Medulla oblongata (tissue), 1 donor: ENCODE results near the gene GSX2.
A peak's percentile ranks its signal among the peaks of the same experiment; 100 is the strongest.
"Not testable (repeated sequence)": the region's sequence is repeated elsewhere in the genome, so short reads cannot be mapped to it uniquely, and the experiment has no call there.

ENCODE experiments used
- DNase-seq: peaks from one replicate; pipeline ENCODE4 v3.0.0-alpha.2; 2015; ENCODE audit errors: extremely low spot score

GSX2 gene

DNA sequence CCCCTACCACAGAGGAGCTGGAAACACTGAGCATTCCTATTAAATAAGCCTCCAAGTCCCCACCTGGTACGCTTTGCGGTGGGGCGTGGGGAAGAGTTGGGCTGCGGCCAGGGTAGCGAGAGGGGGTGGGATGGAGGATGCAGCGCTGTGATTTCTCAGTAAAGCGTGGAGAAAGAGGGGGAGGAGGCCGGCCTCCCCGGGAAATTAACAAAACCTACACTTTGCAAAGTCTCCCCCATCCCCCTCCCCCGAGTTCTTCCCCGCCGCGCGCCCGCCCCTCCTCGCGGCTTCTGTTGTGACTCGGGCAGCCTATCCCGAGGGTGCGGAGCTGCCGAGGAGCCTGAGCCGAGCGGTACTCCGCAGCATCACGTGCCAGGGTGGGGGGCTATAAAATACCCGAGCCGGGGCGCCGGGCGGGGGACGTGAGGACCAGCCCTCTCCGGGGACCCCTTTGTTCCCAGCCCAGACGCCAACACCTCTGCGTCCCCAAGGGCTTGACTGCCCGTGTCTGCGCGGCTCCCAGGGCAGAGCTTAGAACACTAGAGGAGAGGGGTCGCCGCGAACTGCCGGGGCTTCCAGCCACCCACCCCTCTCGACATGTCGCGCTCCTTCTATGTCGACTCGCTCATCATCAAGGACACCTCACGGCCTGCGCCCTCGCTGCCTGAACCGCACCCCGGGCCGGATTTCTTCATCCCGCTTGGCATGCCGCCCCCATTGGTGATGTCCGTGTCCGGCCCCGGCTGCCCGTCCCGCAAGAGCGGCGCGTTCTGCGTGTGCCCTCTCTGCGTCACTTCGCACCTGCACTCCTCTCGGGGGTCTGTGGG is at the start of gene GSX2:
TSS of gene GSX2 (plus strand) at position 416 of the 827 bp plus-strand sequence. CDS start at position 598, 182 bp downstream.
- DNase-seq: no peak

DNA sequence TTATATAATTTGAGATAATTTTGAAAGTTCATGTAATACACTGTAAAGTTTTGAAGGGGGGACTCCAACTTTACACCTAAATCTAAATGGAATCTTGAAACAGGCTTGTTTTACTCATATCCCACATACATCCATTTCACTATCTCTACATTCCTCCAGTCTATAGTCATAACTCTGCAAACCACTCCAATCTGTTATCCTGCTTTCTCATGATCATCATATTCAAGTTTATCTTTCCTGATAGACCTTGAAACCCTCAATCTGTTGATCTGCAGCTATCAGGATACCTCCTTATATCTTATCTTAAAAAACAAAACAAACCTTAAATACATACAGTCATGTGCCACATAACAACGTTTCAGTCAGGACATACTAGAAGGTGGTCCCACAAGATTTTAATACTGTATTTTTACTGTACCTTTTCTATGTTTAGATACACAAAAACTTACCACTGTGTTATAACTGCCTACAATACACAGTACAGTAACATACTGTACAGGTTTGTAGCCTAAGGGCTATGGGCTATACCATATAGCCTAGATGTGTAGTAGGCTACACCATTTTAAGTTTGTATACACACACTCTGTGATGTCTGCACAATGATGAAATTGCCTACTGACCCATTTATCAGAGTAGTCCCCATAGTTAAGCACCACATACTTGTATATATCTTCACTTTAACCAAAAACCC is 49.6 kb upstream of the GSX2 start:
- DNase-seq: no peak

DNA sequence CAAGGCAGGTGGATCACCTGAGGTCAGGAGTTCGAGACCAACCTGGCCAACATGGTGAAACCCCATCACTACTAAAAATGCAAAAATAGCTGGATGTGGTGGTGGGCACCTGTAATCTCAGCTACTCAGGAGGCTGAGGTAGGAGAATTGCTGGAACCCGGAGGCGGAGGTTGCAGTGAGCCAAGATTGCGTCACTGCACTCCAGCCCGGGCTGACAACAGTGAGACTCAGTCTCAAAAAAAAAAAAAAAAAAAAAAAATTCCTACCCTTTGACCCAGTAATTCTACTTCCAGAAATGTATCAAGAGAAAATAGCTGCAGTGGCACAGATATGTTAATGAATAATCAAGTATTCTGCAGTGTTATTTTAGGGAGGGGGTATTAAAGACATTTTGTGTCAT is 46.6 kb upstream of the GSX2 start:
- not testable (repeated sequence) for DNase-seq

DNA sequence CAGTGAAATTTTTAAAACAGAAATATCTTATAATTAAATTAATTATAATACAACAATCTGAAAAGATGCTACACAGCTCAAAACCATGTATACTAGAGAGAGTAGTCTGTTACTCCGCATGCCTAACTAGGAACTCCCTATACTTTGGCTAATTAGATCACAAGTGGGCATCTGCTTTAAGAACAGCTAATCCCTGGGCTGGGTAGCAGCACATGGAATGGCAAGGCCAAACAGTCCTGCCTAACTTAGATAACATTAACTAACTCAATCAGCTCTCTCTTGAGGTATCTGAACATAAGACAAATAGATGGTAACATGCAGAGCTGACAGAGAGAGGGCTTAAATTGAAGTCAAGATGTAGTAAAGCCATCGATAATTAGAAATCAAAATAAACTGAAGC is 45.5 kb upstream of the GSX2 start:
- DNase-seq: no peak

DNA sequence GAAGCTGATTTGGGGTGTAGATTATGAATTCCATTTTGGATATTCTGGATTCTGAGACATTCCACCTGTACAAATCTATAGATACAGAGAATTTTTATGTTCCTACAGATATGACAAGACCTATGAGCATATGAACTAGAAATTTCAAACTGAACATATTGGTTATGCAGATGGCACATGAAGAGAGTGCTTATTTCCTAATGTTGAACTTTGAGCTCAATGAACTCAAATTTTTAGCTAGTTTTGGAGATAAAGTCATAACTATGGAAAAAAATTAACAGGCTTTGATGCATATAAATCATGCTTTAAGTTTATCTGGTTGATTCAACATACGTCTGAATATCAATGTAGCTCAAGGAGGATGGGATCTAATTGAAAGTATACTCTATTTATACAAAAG is 44.5 kb upstream of the GSX2 start:
- no peak for DNase-seq

DNA sequence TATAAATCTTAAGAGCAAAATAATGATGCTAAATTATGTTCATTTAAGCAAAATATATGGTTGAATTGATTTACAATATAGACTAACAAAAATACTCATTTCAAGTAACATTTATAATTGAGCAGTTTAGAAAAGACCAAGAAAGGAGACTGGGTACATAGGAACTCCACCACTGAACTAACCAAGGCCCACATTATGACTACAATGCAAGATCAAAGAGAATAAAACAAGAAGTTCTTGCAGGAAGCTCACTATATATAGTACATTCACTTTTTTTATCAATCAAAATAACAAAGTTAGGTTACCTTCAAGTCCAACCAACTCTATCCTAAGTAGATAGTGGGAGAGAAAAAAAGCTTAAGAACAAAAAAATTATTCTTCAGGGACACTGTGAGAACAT is 43.6 kb upstream of the GSX2 start:
- no peak for DNase-seq

DNA sequence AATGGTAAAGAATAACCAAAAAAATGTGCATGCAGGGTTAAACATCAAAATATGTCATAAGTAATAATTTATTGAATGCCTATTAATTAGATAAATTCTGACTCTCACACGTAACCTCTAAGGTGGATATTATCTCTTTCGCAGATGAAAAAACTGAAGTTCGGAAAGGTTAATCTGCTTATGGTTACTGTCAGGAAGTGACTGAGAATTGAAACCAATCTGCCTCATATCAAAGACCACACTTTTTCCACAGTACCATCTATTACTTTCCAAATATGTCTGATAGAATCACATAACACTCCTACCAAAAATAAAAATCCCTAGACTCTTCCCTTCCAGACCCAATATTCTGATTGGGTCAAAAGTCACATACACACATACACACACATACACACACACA is 41.8 kb upstream of the GSX2 start:
- DNase-seq: no peak

DNA sequence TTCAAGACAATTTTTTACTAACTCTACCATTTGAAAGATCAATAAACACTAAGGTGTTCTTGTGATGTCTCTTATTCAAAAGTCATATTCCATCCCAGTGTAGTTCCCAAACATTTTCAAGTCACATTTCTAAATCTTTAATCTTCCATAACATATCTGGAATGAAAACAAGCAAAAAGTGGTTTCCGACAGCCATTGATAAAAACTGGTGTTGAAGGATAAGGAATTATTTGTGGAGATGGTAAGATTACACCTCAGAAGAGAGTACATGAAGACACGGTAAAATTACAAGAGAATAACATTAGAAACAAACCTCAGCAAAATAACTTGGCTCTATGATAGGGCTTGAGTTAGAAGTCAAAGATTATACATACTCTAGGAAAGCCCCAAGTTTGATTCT is 39.8 kb upstream of the GSX2 start:
- DNase-seq: no peak

DNA sequence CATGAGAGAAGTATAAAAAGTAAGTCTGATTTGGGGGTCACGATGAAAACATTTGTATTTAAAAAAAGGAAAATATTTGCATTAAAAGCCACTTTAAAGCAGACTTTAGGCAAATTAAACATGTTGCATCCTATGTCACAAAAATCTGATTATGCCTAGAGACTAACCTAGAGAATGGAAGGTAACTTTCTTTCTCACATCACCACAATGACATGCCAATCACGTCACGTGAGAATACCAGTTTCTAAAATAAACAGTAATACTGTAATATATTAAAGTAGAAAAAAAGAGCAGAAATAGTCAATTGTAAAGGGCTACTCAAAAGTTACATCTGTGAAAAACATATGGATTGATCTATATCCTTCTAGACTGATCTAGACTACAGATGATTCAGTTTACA is 38.9 kb upstream of the GSX2 start:
- no peak for DNase-seq

DNA sequence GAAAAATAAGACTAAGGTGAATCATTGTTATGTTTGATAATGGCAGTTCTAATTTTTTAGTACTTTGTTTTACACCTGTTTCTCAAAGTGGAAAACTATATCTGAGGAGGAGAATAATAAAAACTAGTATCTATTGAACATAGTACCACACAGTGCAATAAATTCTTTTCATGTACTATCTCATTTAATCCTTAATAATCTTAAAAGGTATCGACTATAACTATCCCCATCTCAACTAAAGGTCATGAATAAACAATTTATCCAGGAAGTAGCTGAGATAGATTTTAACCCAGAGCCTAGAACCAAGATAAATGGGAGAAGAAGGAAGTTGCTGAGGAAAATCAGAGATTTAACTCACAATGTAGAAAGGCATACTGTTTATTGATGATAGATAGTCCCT is 38.1 kb upstream of the GSX2 start:
- DNase-seq: no peak

DNA sequence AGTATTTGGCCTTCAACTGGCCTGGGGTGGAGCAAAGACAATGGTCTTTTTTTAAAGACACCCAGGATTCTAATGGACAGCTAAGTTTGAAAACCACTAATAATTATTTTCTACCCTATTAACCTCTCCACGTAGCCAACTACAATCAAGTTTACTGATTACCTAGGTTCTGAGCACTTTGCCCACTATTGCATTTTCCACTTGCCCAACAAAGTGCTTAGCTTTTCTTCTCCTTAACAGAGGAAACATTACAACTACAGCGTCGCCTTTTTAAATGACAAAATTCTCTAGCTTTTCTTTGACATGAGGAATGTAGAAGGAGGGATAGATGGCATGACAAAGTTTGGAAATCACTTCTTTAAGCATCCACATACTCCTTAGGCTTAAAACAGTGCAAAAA is 37.6 kb upstream of the GSX2 start:
- DNase-seq: no peak

DNA sequence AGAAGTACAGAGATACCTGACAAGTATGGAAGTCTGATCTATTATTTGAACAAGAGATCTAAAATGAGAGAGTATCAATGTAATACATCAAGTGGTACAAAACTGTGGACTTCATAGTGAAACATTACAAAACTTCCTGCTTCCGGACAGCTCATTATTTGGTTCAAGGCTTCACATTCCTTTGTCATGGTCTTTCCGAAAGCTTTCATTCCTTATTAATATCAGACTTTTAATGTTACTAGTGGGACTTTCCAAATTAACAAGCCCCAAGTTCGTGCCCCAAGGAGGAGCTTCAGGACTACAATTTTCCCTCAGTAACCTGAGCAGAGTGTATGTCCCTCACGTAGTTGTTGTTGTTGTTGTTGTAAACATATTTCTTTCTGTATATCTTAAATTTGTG is 36.7 kb upstream of the GSX2 start:
- DNase-seq: peak; percentile 24

DNA sequence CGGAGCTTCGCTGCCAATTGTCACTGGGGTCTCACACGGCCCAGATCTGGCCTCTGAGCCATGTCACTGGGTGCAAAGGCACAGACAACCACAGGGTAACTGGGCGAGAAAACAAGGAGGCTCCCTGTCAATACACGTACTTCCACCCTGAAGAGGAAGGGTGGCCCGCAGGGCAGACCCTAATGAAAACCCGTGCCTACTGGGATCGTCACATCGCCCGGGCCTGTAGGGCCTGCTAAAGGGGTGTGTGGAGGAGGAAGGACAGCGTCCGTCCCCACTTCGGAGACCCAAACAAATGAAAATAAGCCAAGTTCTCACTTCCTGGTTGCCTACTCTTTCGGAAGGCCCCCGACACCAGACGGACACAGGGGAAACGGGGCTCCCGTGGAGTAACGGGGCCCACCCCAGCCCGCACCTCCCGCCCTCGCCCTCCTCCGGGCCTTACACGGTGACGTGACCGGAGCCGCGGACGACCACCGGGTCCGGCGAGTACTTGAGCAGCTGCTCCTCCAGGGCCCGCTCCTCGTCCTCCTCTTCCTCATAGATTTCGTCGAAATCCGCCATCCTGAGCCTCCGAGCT is 36.1 kb upstream of the GSX2 start:
- peak; percentile 62 for DNase-seq

DNA sequence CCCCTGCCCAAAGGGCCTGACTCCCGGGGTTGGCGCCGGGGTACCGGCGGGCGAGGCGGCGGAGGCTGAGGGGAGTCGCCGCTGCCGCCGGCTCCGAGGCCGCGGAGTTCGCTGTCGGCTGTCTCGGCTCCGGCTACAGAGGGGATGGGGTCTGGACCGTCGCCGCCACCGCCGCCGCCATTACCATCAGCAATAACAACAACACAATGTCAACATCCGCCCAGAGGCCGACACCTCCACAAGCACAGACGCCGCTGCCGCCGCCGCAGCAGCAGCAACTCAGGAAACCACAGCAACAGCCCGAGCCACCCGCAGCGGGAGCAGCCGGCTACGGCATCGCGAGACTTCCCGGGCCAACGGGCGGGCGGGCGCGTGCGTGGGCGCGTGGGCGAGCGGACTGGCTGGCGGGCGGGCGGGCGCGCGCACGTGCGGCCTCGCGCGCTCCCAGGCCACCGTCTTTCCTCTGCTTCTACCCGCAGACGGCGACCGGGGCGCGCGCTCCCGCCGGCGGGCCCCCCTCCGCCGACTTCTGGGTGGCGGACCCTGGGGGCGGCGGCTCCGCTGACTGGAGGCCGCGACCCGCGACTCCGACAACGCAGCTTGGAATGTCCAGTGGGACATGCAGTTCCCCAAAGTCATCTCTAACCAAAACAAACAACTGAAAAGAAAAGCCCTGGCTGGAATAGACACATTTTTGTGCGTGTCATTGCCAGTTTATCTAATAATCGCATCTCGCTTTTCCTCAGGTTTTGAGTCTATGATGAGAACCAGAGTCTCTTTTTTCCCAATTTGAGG is 35.4 kb upstream of the GSX2 start, which contains the start of gene CHIC2:
TSS of gene CHIC2 (minus strand) at position 289 of the 795 bp plus-strand sequence. CDS start 305 bp downstream, outside the sequence.
- DNase-seq: peak; percentile 89

DNA sequence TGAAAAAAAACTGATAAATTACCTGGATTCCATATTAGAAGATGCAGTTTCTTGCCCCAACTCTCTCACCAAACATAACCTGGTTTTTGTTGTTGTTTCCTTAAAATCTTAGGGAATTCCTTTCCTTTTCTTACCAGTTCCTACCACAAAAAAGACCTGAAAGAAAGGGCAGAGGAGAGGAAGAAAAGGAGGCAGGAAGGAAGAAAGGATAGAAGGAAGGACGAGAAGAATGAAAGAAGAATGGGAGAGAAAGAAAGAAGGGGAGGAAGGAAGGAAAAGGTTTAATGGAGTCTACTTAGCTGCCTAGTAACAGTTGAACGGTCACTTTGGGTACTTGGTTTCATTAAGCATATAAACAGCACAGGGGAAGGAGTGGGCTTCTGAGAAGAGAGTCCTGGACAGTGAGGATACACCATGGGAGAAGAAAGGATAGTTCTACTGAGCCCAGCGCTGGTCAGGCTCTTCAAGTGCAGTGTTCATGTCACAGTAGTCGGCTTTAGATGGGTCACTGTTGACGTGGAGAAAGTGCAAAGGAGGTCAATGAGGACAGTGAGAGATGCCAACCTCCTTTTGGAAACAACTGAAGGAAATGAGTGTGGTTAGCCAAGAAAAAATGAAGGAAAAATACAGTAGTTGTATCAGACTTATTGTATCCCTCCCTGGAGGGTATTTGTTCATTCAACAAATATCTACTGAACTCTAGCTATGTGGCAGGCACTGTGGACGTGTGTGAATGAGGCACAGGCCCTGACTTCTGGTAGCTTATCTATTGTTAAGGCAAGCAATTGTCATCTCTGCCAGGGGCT is 34.5 kb upstream of the GSX2 start:
- DNase-seq: no peak

DNA sequence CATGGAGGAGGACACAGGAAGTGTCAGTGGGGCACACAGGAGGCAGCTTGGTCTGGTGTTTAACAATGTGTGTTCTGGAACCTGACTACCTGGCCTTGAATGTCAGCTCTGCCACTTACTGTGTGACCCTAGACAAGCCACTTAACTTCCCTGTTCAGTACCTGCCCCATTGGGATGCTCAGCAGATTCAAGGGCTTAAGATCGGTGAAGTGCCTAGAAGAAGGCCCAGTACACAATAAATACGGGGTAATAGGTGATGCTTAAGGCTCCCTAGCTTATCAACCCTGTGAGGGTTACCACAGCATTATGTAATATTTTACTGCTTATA is 33.9 kb upstream of the GSX2 start:
- DNase-seq: no peak

DNA sequence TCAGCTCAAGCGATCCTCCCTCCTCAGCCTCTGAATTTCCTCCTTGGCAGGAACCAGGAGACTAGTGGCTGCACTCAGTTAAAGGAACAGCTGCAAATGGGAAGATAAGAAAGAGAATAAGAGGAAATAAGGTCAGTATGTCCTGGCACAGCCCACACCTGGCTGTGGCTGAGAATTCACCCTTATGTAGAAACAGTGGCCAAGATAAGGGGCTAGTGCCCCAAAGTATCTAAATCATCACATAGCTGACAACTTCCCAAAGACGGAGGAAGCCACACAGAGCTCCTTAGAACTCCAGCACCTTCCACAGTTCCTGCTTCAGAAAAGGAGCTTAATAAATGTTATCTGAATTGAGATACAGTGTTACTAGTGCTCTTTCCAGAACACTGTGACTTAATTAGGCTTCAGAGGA is 33.2 kb upstream of the GSX2 start:
- no peak for DNase-seq

DNA sequence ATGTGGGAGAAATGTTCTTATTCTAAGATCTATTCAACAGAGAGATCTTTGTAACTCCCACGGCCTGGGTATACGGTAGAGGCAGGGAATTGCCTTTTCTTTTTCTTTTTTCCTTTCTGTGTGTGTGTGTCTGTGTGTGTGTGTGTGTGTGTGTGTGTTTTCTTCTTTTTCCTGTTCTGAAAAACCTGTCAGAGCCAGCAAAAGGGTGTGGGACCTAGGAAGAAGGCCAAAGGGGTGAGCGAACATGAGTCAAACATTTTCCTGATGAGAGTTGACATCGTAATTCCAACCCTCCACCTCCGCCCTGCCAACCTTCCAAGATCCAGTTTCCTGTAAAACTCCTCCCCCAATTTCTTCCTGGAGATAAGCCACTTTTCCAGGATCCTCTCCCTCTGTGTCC is 32.8 kb upstream of the GSX2 start:
- DNase-seq: no peak

DNA sequence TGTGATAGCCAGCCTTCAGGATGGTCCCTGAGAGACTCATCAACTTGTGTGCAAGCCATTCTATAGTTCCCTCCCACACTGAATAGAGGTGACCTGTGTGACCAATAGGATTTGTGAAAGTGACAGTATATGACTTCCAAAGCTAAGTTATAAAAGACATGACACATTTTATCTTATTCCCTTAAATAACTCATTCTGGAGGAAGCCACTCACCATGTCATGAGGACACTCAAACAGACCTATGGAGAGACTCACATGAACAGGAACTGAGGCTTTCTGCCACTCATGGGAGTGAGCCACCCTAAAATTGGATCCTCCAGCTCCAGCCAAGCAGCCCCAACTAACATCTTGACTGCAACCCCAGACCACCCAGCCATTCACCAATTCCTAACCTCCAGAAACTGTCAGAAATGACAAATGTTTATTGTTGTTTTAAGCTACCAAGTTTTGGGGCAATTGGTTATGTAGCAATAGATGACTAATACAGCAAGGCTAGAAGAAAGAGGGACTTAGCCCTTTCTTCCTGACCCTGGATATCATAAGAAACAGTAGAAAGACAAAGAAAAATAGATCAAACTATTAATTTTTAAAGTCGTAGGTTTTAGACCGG is 26.6 kb upstream of the GSX2 start:
- no peak for DNase-seq

DNA sequence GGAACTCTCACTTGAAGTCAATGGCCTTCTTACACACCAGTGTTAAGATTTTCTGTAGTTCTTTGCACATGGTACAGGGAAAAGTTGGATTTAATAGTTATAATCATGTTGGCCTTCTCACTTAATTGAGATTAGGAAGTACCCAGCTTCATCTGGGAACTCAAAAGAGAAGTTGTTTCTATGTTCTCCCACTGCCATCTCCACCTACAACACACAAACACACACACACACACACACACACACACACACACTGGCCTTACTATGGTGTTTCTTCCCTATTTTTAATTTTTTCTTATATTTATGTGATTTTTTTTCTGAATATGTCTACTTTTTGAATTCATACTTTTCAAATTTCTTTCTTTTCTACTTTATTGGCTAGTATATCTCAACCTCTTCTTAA is 25.6 kb upstream of the GSX2 start:
- DNase-seq: no peak

DNA sequence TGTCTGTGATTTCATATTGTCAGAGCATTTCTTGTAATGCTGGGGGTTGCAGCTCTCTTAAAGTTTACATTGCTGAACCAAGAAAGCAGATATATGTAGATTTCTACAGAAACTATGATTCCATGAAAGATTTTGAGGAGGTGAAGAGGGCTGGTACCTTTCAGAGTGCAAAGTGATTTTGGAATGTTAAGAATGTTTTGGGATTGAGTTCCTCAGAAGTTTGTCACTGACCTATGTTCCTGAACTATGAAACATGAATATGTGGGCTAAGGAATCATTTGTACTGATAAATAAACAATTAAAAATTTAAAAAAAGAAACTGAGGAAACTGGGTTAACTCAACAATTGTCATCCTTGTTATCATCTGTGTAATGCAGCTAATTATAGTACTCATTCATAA is 23.3 kb upstream of the GSX2 start:
- no peak for DNase-seq
